CD1c-positive myeloid dendritic cell (primary cell): ENCODE results near the gene FBXO38.

Experiments
- DNase-seq: peaks from one replicate; pipeline ENCODE4 v3.0.0-alpha.2; 2016; ENCODE audit errors: extremely low spot score

Gene FBXO38

GRCh38 chr5:148382961-148383360, 797 bp upstream of the FBXO38 start:
- DNase-seq, result no peak

GRCh38 chr5:148384380-148384737, 601 bp downstream of the FBXO38 start:
- DNase-seq, result peak; percentile 39

- DNase-seq, result no peak
Measured at GRCh38 chr5:148385094-148385493, 1.3 kb downstream of the FBXO38 start.

- no peak for DNase-seq
Measured at GRCh38 chr5:148386041-148386440, 2.3 kb downstream of the FBXO38 start.

GRCh38 chr5:148387325-148387724, 3.6 kb downstream of the FBXO38 start:
- DNase-seq, result no peak

GRCh38 chr5:148388696-148389095, 4.9 kb downstream of the FBXO38 start:
- no peak for DNase-seq

- no peak for DNase-seq
Measured at GRCh38 chr5:148390914-148391313, 7.2 kb downstream of the FBXO38 start.

- no peak for DNase-seq
Measured at GRCh38 chr5:148391422-148391821, 7.7 kb downstream of the FBXO38 start.

- no peak for DNase-seq
Measured at GRCh38 chr5:148393390-148393741, 9.6 kb downstream of the FBXO38 start.

- no peak for DNase-seq
Measured at GRCh38 chr5:148394587-148395019, 10.8 kb downstream of the FBXO38 start.

GRCh38 chr5:148395031-148395430, 11.3 kb downstream of the FBXO38 start:
- DNase-seq, result no peak

- peak; percentile 34 for DNase-seq
Measured at GRCh38 chr5:148397968-148398595, 14.3 kb downstream of the FBXO38 start.

GRCh38 chr5:148398698-148399121, 15.0 kb downstream of the FBXO38 start:
- DNase-seq, result no peak

- DNase-seq, result peak; percentile 65
Measured at GRCh38 chr5:148401604-148402003, 17.8 kb downstream of the FBXO38 start.

GRCh38 chr5:148403344-148403743, 19.6 kb downstream of the FBXO38 start:
- peak; percentile 78 for DNase-seq

- DNase-seq, result no peak
Measured at GRCh38 chr5:148406406-148406805, 22.6 kb downstream of the FBXO38 start.

GRCh38 chr5:148408092-148408491, 24.3 kb downstream of the FBXO38 start:
- no peak for DNase-seq

- DNase-seq, result no peak
Measured at GRCh38 chr5:148412124-148412523, 28.4 kb downstream of the FBXO38 start.

- no peak for DNase-seq
Measured at GRCh38 chr5:148414833-148415232, 31.1 kb downstream of the FBXO38 start.

- DNase-seq, result no peak
Measured at GRCh38 chr5:148416416-148416815, 32.7 kb downstream of the FBXO38 start.

- no peak for DNase-seq
Measured at GRCh38 chr5:148416921-148417320, 33.2 kb downstream of the FBXO38 start.

- no peak for DNase-seq
Measured at GRCh38 chr5:148418511-148418910, 34.8 kb downstream of the FBXO38 start.

GRCh38 chr5:148421661-148422060, 37.9 kb downstream of the FBXO38 start:
- DNase-seq, result no peak

- DNase-seq, result no peak
Measured at GRCh38 chr5:148425808-148426207, 42.0 kb downstream of the FBXO38 start.
